DND-41 (cell line): Measurements from ENCODE around the gene LRPPRC.
A peak's percentile ranks its signal among the peaks of the same experiment; 100 is the strongest.

Experiments
- ATAC-seq: fragments of 200-7000 bp; cut with Tn5 transposase; 3 replicates; pipeline ENCODE4 v1.9.1; 2021; ENCODE audit warnings: low read depth; ENCODE audit not compliant: insufficient read depth
- DNase-seq: peaks from one replicate; pipeline ENCODE4 v3.0.0-alpha.2; 2020
- H2AFZ ChIP-seq: 2 replicates; pipeline ENCODE4 v1.6.0; 2012; ENCODE audit warnings: low read depth, low read length
- H3K27ac ChIP-seq: 2 replicates; pipeline ENCODE4 v1.5.1; 2012; ENCODE audit warnings: low read length, inconsistent platforms
- H3K27me3 ChIP-seq: fragments of 200-600 bp; sonication (generic); 2 replicates; pipeline ENCODE4 v1.6.0; 2012; ENCODE audit warnings: low read length, mild to moderate bottlenecking, inconsistent platforms; ENCODE audit not compliant: insufficient read depth, poor library complexity
- H3K36me3 ChIP-seq: 2 replicates; pipeline ENCODE4 v1.5.1; 2012; ENCODE audit warnings: low read length, inconsistent platforms; ENCODE audit not compliant: insufficient read depth
- H3K4me1 ChIP-seq: 2 replicates; pipeline ENCODE4 v1.5.1; 2012; ENCODE audit warnings: mild to moderate bottlenecking, low read length; ENCODE audit not compliant: insufficient read depth
- H3K4me2 ChIP-seq: 2 replicates; pipeline ENCODE4 v1.6.0; 2012; ENCODE audit warnings: mild to moderate bottlenecking, moderate library complexity, low read length, inconsistent platforms; ENCODE audit not compliant: insufficient read depth
- H3K4me3 ChIP-seq, 2 experiments: fragments of 200-600 bp in 1 of 2; shearing (Covaris generic) in 1 of 2; 2 replicates each; pipeline ENCODE4 v1.5.1; 2012 to 2016; ENCODE audit warnings: inconsistent platforms in 2 of 2, low read length in 2 of 2, mild to moderate bottlenecking in 2 of 2, low read depth in 1 of 2, moderate library complexity in 1 of 2
- H3K79me2 ChIP-seq: 2 replicates; pipeline ENCODE4 v1.6.0; 2012; ENCODE audit warnings: low read length, inconsistent platforms; ENCODE audit not compliant: insufficient read depth
- H3K9ac ChIP-seq: 2 replicates; pipeline ENCODE4 v1.6.0; 2012; ENCODE audit warnings: low read depth, mild to moderate bottlenecking, inconsistent platforms, low read length, moderate library complexity
- H3K9me3 ChIP-seq: 2 replicates; pipeline ENCODE4 v1.5.1; 2012; ENCODE audit warnings: low read length, moderate library complexity, mild to moderate bottlenecking, inconsistent platforms; ENCODE audit not compliant: insufficient read depth, severe bottlenecking
- H4K20me1 ChIP-seq: 2 replicates; pipeline ENCODE4 v1.6.0; 2012; ENCODE audit warnings: low read length; ENCODE audit not compliant: insufficient read depth
- CTCF ChIP-seq: IDR thresholded peaks from 2 replicates; pipeline ENCODE4 v1.5.1; 2012; ENCODE audit warnings: borderline replicate concordance, low read length, moderate library complexity, mild to moderate bottlenecking; ENCODE audit not compliant: poor library complexity, severe bottlenecking; ENCODE audit errors: extremely low read depth
- EZH2 ChIP-seq: IDR thresholded peaks from 3 replicates; pipeline ENCODE4 v1.6.1; 2012; ENCODE audit warnings: borderline replicate concordance, low read depth, mild to moderate bottlenecking, moderate library complexity, low read length, inconsistent platforms; ENCODE audit not compliant: severe bottlenecking

The LRPPRC gene

GRCh38 chr2:43899589-43899988 is 96.2 kb downstream of the LRPPRC start:
- no peak for ATAC-seq
- no peaks in the 10 kb centered on the region for H4K20me1 ChIP-seq
- H3K9ac ChIP-seq = no peak overlapping the region
- H3K4me3 ChIP-seq = no peak overlapping the region
- no peaks in the 10 kb centered on the region for H3K79me2 ChIP-seq
- no peak overlapping the region for H2AFZ ChIP-seq
- no peak for TF ChIP-seq CTCF
- H3K4me2 ChIP-seq = no peak overlapping the region
- DNase-seq = no peak
- no peak overlapping the region for H3K27ac ChIP-seq
- H3K27me3 ChIP-seq = no peaks in the 10 kb centered on the region
- peaks cover 90% of the 10 kb centered on the region for H3K36me3 ChIP-seq
- no peaks in the 10 kb centered on the region for H3K4me1 ChIP-seq
- no peaks in the 10 kb centered on the region for H3K9me3 ChIP-seq

DNA sequence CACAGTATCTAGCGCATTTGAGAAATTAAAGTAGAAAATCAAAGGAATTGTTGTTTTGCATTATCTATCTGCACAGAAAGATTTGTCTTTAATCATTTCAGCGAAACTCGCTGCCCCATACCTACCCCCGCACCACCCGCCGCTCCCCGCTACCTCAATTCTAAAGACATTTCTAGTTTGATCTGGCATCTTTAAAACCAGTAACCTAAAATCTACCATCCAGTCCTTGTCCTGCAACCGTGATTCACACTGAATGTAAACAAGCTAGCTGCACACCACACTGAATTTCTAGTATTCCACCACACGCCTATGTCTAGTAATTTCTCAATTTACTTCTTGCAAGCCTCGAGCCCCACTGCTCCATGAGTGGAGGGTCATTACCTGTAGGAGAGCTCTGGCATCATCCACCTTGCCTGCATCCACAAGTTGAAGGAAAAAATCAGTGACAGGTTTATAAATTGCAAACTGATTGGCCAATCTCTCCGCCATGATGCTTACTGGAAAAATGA is 96.9 kb downstream of the LRPPRC start:
- ATAC-seq (no peak), DNase-seq (no peak)
- no peaks in the 10 kb centered on the region for H4K20me1 ChIP-seq
- H2AFZ ChIP-seq = no peak overlapping the region
- no peaks in the 10 kb centered on the region for H3K9me3 ChIP-seq
- H3K27me3 ChIP-seq = no peaks in the 10 kb centered on the region
- H3K4me3 ChIP-seq = no peak overlapping the region
- no peak overlapping the region for H3K9ac ChIP-seq
- no peak overlapping the region for H3K4me2 ChIP-seq
- H3K27ac ChIP-seq = no peak overlapping the region
- TF ChIP-seq CTCF (no peak), EZH2 (no peak)
- H3K36me3 ChIP-seq = peaks cover 89% of the 10 kb centered on the region
- no peaks in the 10 kb centered on the region for H3K79me2 ChIP-seq
- H3K4me1 ChIP-seq = no peaks in the 10 kb centered on the region

- ATAC-seq = no peak
- no peak overlapping the region for H3K9ac ChIP-seq
- no peak for TF ChIP-seq EZH2
- TF ChIP-seq CTCF = peak; percentile 47
- H3K4me2 ChIP-seq = no peak overlapping the region
- H2AFZ ChIP-seq = no peak overlapping the region
- H3K9me3 ChIP-seq = no peaks in the 10 kb centered on the region
- no peaks in the 10 kb centered on the region for H3K4me1 ChIP-seq
- no peaks in the 10 kb centered on the region for H3K79me2 ChIP-seq
- no peak for DNase-seq
- H3K4me3 ChIP-seq = no peak overlapping the region
- H4K20me1 ChIP-seq = no peaks in the 10 kb centered on the region
- H3K36me3 ChIP-seq = peaks cover 90% of the 10 kb centered on the region
- no peaks in the 10 kb centered on the region for H3K27me3 ChIP-seq
- no peak overlapping the region for H3K27ac ChIP-seq
Observed at GRCh38 chr2:43898134-43898837, 97.5 kb downstream of the LRPPRC start.
